Mucosa of descending colon (tissue), 3 donors: ENCODE data around the gene HDAC4. TPM values are rescaled to one million over a fixed set of nuclear protein-coding genes. Genes with fewer than 3 reads are reported as not detected.

Experiments
- ATAC-seq: fragments of 200-7000 bp; cut with Tn5 transposase; one replicate; pipeline ENCODE4 v1.9.1; 2020; ENCODE audit warnings: mild to moderate bottlenecking, moderate library complexity
- DNase-seq, 3 donors: peaks; one replicate each; pipeline ENCODE4 v3.0.0-alpha.2; 2020
- H3K36me3 ChIP-seq: fragments of 200-600 bp; one replicate; pipeline ENCODE4 v1.8.0; 2021; ENCODE audit warnings: low read depth, mild to moderate bottlenecking
- H3K4me1 ChIP-seq: fragments of 200-600 bp; one replicate; pipeline ENCODE4 v1.8.0; 2021; ENCODE audit warnings: low read depth, mild to moderate bottlenecking
- H3K4me3 ChIP-seq: fragments of 200-600 bp; one replicate; pipeline ENCODE4 v1.8.0; 2021; ENCODE audit warnings: mild to moderate bottlenecking
- H3K9me3 ChIP-seq: fragments of 200-600 bp; one replicate; pipeline ENCODE4 v1.8.0; 2021; ENCODE audit warnings: mild to moderate bottlenecking
- intact Hi-C, 2 donors: fragments of 100-400 bp; cut with DNase I in 1 of 2; cut with micrococcal nuclease in 1 of 2; formaldehyde crosslinking; loops; one replicate each; pipeline versions ENCODE4 v1.11.0 to v1.11.1; 2022; cut with DNase I, micrococcal nuclease
- total RNA-seq, 3 donors: library from RNA; stranded (reverse); fragmentation: NEBNext Ultra II Directional in 2 of 3; extraction: Animal tissue kit (Norgen Biotek cat#: 25700) in 2 of 3; gene quantifications; one replicate each; pipeline versions ENCODE4 v1.2.1 to v1.2.4, GENCODE V29; 2021 to 2023
- TF ChIP-seq, protein P1 (sequence below): fragments of 200-600 bp; IDR thresholded peaks from one replicate; pipeline ENCODE4 v1.8.0; 2022; ENCODE audit warnings: antibody characterized with exemption, mild to moderate bottlenecking
- donor health status: DM: no; HTN: no; CAD: no; lungs with moderate emphysema.
- donor health status: DM: no; HTN: no; CAD: no.
- donor health status: DM: no; HTN: yes; CAD: no.

Gene HDAC4
- total RNA-seq, 3 donors from 2014 or later: 41.4 to 147 (median 44.0) TPM

- Histone ChIP-seq H3K4me1 (no peaks in the 10 kb centered on the region), H3K36me3 (no peaks in the 10 kb centered on the region), H3K4me3 (no peak overlapping the region), H3K9me3 (peaks cover 13% of the 10 kb centered on the region)
- TF ChIP-seq, protein P1, sequence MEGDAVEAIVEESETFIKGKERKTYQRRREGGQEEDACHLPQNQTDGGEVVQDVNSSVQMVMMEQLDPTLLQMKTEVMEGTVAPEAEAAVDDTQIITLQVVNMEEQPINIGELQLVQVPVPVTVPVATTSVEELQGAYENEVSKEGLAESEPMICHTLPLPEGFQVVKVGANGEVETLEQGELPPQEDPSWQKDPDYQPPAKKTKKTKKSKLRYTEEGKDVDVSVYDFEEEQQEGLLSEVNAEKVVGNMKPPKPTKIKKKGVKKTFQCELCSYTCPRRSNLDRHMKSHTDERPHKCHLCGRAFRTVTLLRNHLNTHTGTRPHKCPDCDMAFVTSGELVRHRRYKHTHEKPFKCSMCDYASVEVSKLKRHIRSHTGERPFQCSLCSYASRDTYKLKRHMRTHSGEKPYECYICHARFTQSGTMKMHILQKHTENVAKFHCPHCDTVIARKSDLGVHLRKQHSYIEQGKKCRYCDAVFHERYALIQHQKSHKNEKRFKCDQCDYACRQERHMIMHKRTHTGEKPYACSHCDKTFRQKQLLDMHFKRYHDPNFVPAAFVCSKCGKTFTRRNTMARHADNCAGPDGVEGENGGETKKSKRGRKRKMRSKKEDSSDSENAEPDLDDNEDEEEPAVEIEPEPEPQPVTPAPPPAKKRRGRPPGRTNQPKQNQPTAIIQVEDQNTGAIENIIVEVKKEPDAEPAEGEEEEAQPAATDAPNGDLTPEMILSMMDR: no peak
- intact Hi-C loops: no loop called here
- peak; percentile 70 for ATAC-seq
- DNase-seq: peak; percentile 49 to 61 (median 59)
Observed at GRCh38 chr2:239167011-239167673, 233.7 kb downstream of the HDAC4 start.

- no peaks in the 10 kb centered on the region for H3K4me1 ChIP-seq
- H3K36me3 ChIP-seq: no peaks in the 10 kb centered on the region
- TF ChIP-seq, protein P1: no peak
- no peak overlapping the region for H3K4me3 ChIP-seq
- H3K9me3 ChIP-seq: peaks cover 6% of the 10 kb centered on the region
- no peak for ATAC-seq
- intact Hi-C loops: no loop called here
- peak in 2 of 3 donors; percentile 15 to 29 for DNase-seq
Observed at GRCh38 chr2:239166201-239166834, 234.5 kb downstream of the HDAC4 start.

GRCh38 chr2:239165206-239165831 lies 235.5 kb downstream of the HDAC4 start:
- DNase-seq: peak in 2 of 3 donors; percentile 10 to 31
- H3K36me3 ChIP-seq: no peaks in the 10 kb centered on the region
- intact Hi-C loops: no loop called here
- H3K4me3 ChIP-seq: no peak overlapping the region
- TF ChIP-seq, protein P1: no peak
- ATAC-seq: no peak
- no peaks in the 10 kb centered on the region for H3K4me1 ChIP-seq
- H3K9me3 ChIP-seq: no peaks in the 10 kb centered on the region

DNA sequence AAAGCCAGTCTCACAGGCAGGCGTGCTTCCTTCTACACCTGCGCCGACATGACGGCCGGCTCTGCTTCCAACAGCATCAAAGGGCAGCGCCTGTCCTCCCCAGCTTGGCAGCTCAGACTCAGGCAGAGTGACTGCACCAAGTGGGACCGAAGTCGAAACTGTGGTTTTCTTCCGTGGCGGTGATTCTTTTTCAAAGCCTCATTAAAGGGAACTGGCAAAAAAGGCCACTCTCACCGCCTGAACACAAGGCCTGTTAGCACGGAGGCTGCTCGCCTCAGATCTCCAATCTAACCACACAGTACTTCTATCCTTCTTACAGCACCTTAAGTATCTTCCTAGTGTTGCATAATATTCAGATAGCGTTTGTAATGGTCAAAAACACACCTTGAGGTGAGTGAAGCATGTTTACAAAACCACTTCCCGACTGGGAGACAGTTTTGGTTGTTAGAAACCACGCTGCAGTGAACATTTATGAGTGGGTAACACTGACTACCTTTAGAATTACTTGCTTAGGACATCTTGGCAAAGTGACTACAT lies 236.4 kb downstream of the HDAC4 start:
- ATAC-seq (peak; percentile 33), DNase-seq (peak in 2 of 3 donors; percentile 12 to 34)
- no peaks in the 10 kb centered on the region for H3K9me3 ChIP-seq
- TF ChIP-seq, protein P1: no peak
- H3K4me1 ChIP-seq: no peaks in the 10 kb centered on the region
- no peak overlapping the region for H3K4me3 ChIP-seq
- no peaks in the 10 kb centered on the region for H3K36me3 ChIP-seq
- intact Hi-C loops: no loop called here

- no peak for ATAC-seq
- intact Hi-C loops: no loop called here
- DNase-seq: peak in 2 of 3 donors; percentile 11 to 34
- TF ChIP-seq, protein P1: no peak
- Histone ChIP-seq H3K4me3 (no peak overlapping the region), H3K9me3 (no peaks in the 10 kb centered on the region), H3K36me3 (no peaks in the 10 kb centered on the region), H3K4me1 (no peaks in the 10 kb centered on the region)
Observed at GRCh38 chr2:239163688-239164334, 237.0 kb downstream of the HDAC4 start.
